H1 (cell line): Measurements from ENCODE around the gene DTX2. TPM values are rescaled to one million over a fixed set of nuclear protein-coding genes. Genes with fewer than 3 reads are reported as not detected.
"Not testable (repeated sequence)": the region's sequence is repeated elsewhere in the genome, so short reads cannot be mapped to it uniquely, and the experiment has no call there.

Source experiments
- CTCF ChIA-PET: fragments of 300-600 bp; sonication (Branson Sonifier 250); formaldehyde crosslinking; loops from one replicate; lab custom pipeline; 2021; ENCODE audit not compliant: partially characterized antibody; lab: Charles Lee
- POLR2A ChIA-PET: fragments of 300-600 bp; sonication (Branson Sonifier 250); formaldehyde crosslinking; loops from one replicate; lab custom pipeline; 2021; ENCODE audit warnings: inconsistent platforms; ENCODE audit not compliant: partially characterized antibody; lab: Charles Lee
- DNase-seq, 2 experiments: peaks; one replicate each; pipeline versions ENCODE4 v3.0.0 to v3.0.0-alpha.2; 2010 to 2022; ENCODE audit warnings: low spot score in 2 of 2, low read depth in 1 of 2, mixed read lengths in 1 of 2
- FAIRE-seq: peaks from 2 replicates; lab custom pipeline; 2011; peaks lifted over from hg19 to GRCh38; lab: Jason Lieb, UNC
- H2AFZ ChIP-seq: 2 replicates; pipeline ENCODE4 v1.8.1; 2012; ENCODE audit warnings: low read length, inconsistent platforms
- H2AK5ac ChIP-seq: 2 replicates; pipeline ENCODE4 v1.6.1; 2013; ENCODE audit warnings: low read depth, low read length
- H2BK120ac ChIP-seq: replicated peaks from 2 replicates; pipeline ENCODE3; 2013; ENCODE audit warnings: low read depth, low read length, inconsistent platforms
- H2BK12ac ChIP-seq: 2 replicates; pipeline ENCODE4 v1.6.1; 2013; ENCODE audit warnings: low read depth, low read length
- H2BK15ac ChIP-seq: 2 replicates; pipeline ENCODE4 v1.6.1; 2013; ENCODE audit warnings: low read length
- H2BK20ac ChIP-seq: 2 replicates; pipeline ENCODE4 v1.6.1; 2013; ENCODE audit warnings: low read length
- H2BK5ac ChIP-seq: 2 replicates; pipeline ENCODE4 v1.6.1; 2013; ENCODE audit warnings: low read depth, low read length
- H3K14ac ChIP-seq: 2 replicates; pipeline ENCODE4 v1.6.1; 2013; ENCODE audit warnings: inconsistent platforms; ENCODE audit not compliant: insufficient read length
- H3K18ac ChIP-seq: 2 replicates; pipeline ENCODE4 v1.6.1; 2013; ENCODE audit warnings: low read length; ENCODE audit errors: extremely low read depth
- H3K23ac ChIP-seq: 2 replicates; pipeline ENCODE4 v1.6.1; 2013; ENCODE audit warnings: inconsistent platforms; ENCODE audit not compliant: insufficient read length
- H3K23me2 ChIP-seq: 2 replicates; pipeline ENCODE4 v1.6.1; 2013; ENCODE audit warnings: low read depth, low read length
- H3K27ac ChIP-seq: 2 replicates; pipeline ENCODE4 v1.6.1; 2011; ENCODE audit warnings: low read depth, low read length, inconsistent platforms
- H3K27me3 ChIP-seq, 4 experiments: replicated peaks in 1 of 4; 1 replicate in 1 of 4; 2 replicates in 3 of 4; pipeline versions ENCODE4 v1.6.1 to v1.8.1; 2011 to 2013; ENCODE audit warnings: low read length in 3 of 4, mild to moderate bottlenecking in 3 of 4, inconsistent platforms in 2 of 4, mixed read lengths in 2 of 4, moderate library complexity in 1 of 4; ENCODE audit not compliant: control insufficient read depth in 3 of 4, insufficient read depth in 3 of 4; ENCODE audit errors: extremely low read depth in 1 of 4
- H3K36me3 ChIP-seq, 4 experiments: 2 replicates each; pipeline versions ENCODE4 v1.6.1 to v1.8.1; 2011 to 2013; ENCODE audit warnings: mild to moderate bottlenecking in 4 of 4, low read length in 3 of 4, moderate library complexity in 2 of 4, control low read depth in 1 of 4, inconsistent platforms in 1 of 4; ENCODE audit not compliant: insufficient read depth in 4 of 4, control insufficient read depth in 2 of 4
- H3K4ac ChIP-seq: replicated peaks from 2 replicates; pipeline ENCODE3; 2013; ENCODE audit warnings: low read length, low read depth, mixed read lengths, inconsistent platforms; ENCODE audit not compliant: insufficient read length
- H3K4me1 ChIP-seq, 4 experiments: replicated peaks in 1 of 4; 1 replicate in 1 of 4; 2 replicates in 3 of 4; pipeline versions ENCODE4 v1.6.1 to v1.8.1; 2011 to 2013; ENCODE audit warnings: low read length in 3 of 4, inconsistent platforms in 2 of 4, mixed read lengths in 1 of 4; ENCODE audit not compliant: insufficient read depth in 4 of 4, control insufficient read depth in 3 of 4
- H3K4me2 ChIP-seq, 2 experiments: 2 replicates each; pipeline versions ENCODE4 v1.6.1 to v1.8.1; 2011 to 2013; ENCODE audit warnings: low read depth in 2 of 2, low read length in 2 of 2, control low read depth in 1 of 2, inconsistent platforms in 1 of 2, mild to moderate bottlenecking in 1 of 2; ENCODE audit not compliant: insufficient read depth in 1 of 2
- H3K4me3 ChIP-seq, 4 experiments: fragments of 200-600, 300-600 bp in 1 of 4; sonication (generic), shearing (Covaris generic), sonication (Bioruptor Twin) in 1 of 4; 2 replicates each; pipeline versions ENCODE4 v1.5.1 to v1.8.1; 2011 to 2016; ENCODE audit warnings: low read length in 4 of 4, low read depth in 3 of 4, control low read depth in 2 of 4, inconsistent platforms in 2 of 4, mild to moderate bottlenecking in 2 of 4, mixed read lengths in 1 of 4, moderate library complexity in 1 of 4; ENCODE audit not compliant: insufficient read depth in 2 of 4; ENCODE audit errors: extremely low read depth in 1 of 4
- H3K56ac ChIP-seq: replicated peaks from 2 replicates; pipeline ENCODE3; 2013; ENCODE audit warnings: low read depth, mild to moderate bottlenecking, mixed read lengths, low read length, inconsistent platforms; ENCODE audit not compliant: insufficient read length
- H3K79me1 ChIP-seq: 2 replicates; pipeline ENCODE4 v1.6.1; 2013; ENCODE audit warnings: low read depth, low read length, control low read depth
- H3K79me2 ChIP-seq, 2 experiments: 2 replicates each; pipeline versions ENCODE4 v1.6.1 to v1.8.1; 2012 to 2013; ENCODE audit warnings: low read length in 2 of 2, mild to moderate bottlenecking in 2 of 2, inconsistent platforms in 1 of 2; ENCODE audit not compliant: insufficient read depth in 2 of 2, control insufficient read depth in 1 of 2
- H3K9ac ChIP-seq, 4 experiments: replicated peaks in 1 of 4; 1 replicate in 1 of 4; 2 replicates in 3 of 4; pipeline versions ENCODE4 v1.6.1 to v1.8.1; 2011 to 2013; ENCODE audit warnings: low read depth in 3 of 4, low read length in 3 of 4, control low read depth in 2 of 4, mild to moderate bottlenecking in 2 of 4, moderate library complexity in 2 of 4, inconsistent platforms in 1 of 4; ENCODE audit errors: extremely low read depth in 1 of 4
- H3K9me3 ChIP-seq, 2 experiments: 2 replicates each; pipeline versions ENCODE4 v1.6.1 to v1.8.1; 2012 to 2013; ENCODE audit warnings: mild to moderate bottlenecking in 2 of 2, moderate library complexity in 2 of 2, control low read depth in 1 of 2, inconsistent platforms in 1 of 2, low read depth in 1 of 2, low read length in 1 of 2, mixed read lengths in 1 of 2; ENCODE audit not compliant: insufficient read depth in 2 of 2
- H4K20me1 ChIP-seq, 2 experiments: replicated peaks in 1 of 2; 2 replicates each; pipeline versions ENCODE3 to v1.8.1; 2011 to 2013; ENCODE audit warnings: inconsistent platforms in 2 of 2, low read length in 2 of 2, mild to moderate bottlenecking in 1 of 2; ENCODE audit not compliant: insufficient read depth in 2 of 2, control insufficient read depth in 1 of 2
- H4K5ac ChIP-seq: 2 replicates; pipeline ENCODE4 v1.6.1; 2013; ENCODE audit warnings: low read length, low read depth, mixed read lengths, inconsistent platforms; ENCODE audit not compliant: insufficient read length
- H4K8ac ChIP-seq: 2 replicates; pipeline ENCODE4 v1.8.0; 2013; ENCODE audit warnings: mild to moderate bottlenecking, moderate library complexity, low read length, inconsistent platforms; ENCODE audit not compliant: insufficient read depth; ENCODE audit errors: extremely low read depth
- H4K91ac ChIP-seq: replicated peaks from 2 replicates; pipeline ENCODE3; 2013; ENCODE audit warnings: low read length, mixed read lengths, inconsistent platforms; ENCODE audit not compliant: insufficient read length
- WGBS, 2 experiments: shearing (Covaris generic) in 1 of 2; methylation state at CpG; one replicate each; pipeline versions ENCODE4 v1.1.6 to v1.1.7; 2013 to 2015; ENCODE audit warnings: low lambda C conversion rate in 2 of 2, mixed read lengths in 2 of 2, inconsistent platforms in 1 of 2, low coverage in 1 of 2, missing lambda C conversion rate in 1 of 2; ENCODE audit not compliant: insufficient replicate concordance in 2 of 2, insufficient coverage in 1 of 2, insufficient read length in 1 of 2; ENCODE audit errors: extremely low coverage in 1 of 2, missing lambda C conversion rate in 1 of 2; 5-methylcytosine and 5-hydroxymethylcytosine counted together
- polyA plus RNA-seq, 7 experiments: library from polyadenylated mRNA; depleted of rRNA in 3 of 7; stranded (reverse) in 5 of 7; unstranded in 2 of 7; fragments of >200 nt in 5 of 7; fragments of 200-250 nt in 2 of 7; gene quantifications; 1 replicate in 5 of 7; 2 replicates in 1 of 7; 4 replicates in 1 of 7; pipeline versions ENCODE4 v1.2.1 to v1.2.3, GENCODE V29; 2011 to 2013; ENCODE audit warnings: missing spikeins in 2 of 7, mixed read lengths in 2 of 7
- total RNA-seq: library from RNA; stranded (reverse); fragmentation: NEBNext Ultra II Directional; extraction: Animal tissue kit (Norgen Biotek cat#: 25700); gene quantifications from 2 replicates; pipeline ENCODE4 v1.2.1, GENCODE V29; 2021

Gene DTX2
- total and polyA plus RNA-seq, 2 of the 8 experiments (the other 6 are each of a cell fraction or from before 2014, with no cell fraction given), result 37.4 to 59.1 TPM

DNA sequence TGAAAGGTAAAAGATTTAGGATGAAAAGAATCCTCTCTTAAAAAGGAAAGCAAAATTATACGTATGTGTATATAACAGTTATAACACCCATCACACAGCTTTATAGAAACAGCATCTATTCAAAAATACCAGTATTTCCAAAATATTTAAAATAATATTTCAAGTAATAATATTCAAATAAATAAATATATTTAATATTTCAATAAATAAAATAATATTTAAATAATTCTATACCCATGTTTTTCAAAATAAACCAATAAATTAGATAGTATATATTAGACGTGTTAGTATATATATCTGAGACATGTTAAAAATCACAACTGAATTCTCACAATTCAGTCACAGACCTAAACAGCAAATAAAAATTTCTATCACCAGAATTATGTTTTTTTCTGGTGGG is 70.1 kb downstream of the DTX2 start:
- H4K5ac ChIP-seq, H3K14ac ChIP-seq, H2BK20ac ChIP-seq, H3K36me3 ChIP-seq, H2BK12ac ChIP-seq, H3K56ac ChIP-seq, H2BK120ac ChIP-seq, H3K4me3 ChIP-seq, H2AFZ ChIP-seq, H2BK5ac ChIP-seq, H3K4me1 ChIP-seq, H3K9me3 ChIP-seq, H2BK15ac ChIP-seq, H3K4ac ChIP-seq, H3K4me2 ChIP-seq, H3K9ac ChIP-seq, H4K20me1 ChIP-seq, H3K79me1 ChIP-seq, H3K23me2 ChIP-seq, H3K23ac ChIP-seq, H4K91ac ChIP-seq, H3K27me3 ChIP-seq, H2AK5ac ChIP-seq, DNase-seq, POLR2A ChIA-PET, H3K18ac ChIP-seq, H3K79me2 ChIP-seq, H3K27ac ChIP-seq, FAIRE-seq, CTCF ChIA-PET, H4K8ac ChIP-seq: not testable (repeated sequence)
- 100% methylated on average over 1 of the region's 2 CpGs; no CpG with 5 or more reads in 1 of the 2 experiments for WGBS, 2 experiments

- H3K18ac ChIP-seq, H2AFZ ChIP-seq, CTCF ChIA-PET, H3K23ac ChIP-seq, H2BK5ac ChIP-seq, H3K9me3 ChIP-seq, H3K4me1 ChIP-seq, H3K14ac ChIP-seq, H3K79me2 ChIP-seq, H3K4ac ChIP-seq, POLR2A ChIA-PET, H2BK15ac ChIP-seq, H4K20me1 ChIP-seq, H3K27me3 ChIP-seq, H3K4me3 ChIP-seq, H4K91ac ChIP-seq, H2BK12ac ChIP-seq, H3K23me2 ChIP-seq, FAIRE-seq, H3K79me1 ChIP-seq, DNase-seq, H3K56ac ChIP-seq, H3K36me3 ChIP-seq, H2BK20ac ChIP-seq, H4K5ac ChIP-seq, H4K8ac ChIP-seq, H2AK5ac ChIP-seq, H3K4me2 ChIP-seq, H2BK120ac ChIP-seq, H3K27ac ChIP-seq, H3K9ac ChIP-seq: not testable (repeated sequence)
- WGBS, 2 experiments, result no CpG with 5 or more reads among the region's 8 CpGs
These were observed 81.7 kb downstream of the DTX2 start, which contains the start of gene SPDYE16 for GRCh38 chr7:76543197-76543596. SPDYE16 (minus strand) TSS chr7:76543297; CDS start chr7:76541459, 1,838 bp downstream.
